ENCODE measurements around the gene ATRIP. TPM values are rescaled to one million over a fixed set of nuclear protein-coding genes. Genes with fewer than 3 reads are reported as not detected.

Gene ATRIP
- total and polyA plus RNA-seq, 5 donors, result 3.5 to 5.2 (median 4.1) TPM

GRCh38 chr3:48505968-48506504 lies 59.5 kb downstream of the ATRIP start:
- intact Hi-C loops (cut with DNase I), result no loop called here
- Histone ChIP-seq H3K27me3 (ENCODE audit: control insufficient read depth, insufficient read depth) (no peaks in the 10 kb centered on the region), H3K4me3 (ENCODE audit: low read length) (no peak overlapping the region), H3K27ac (ENCODE audit: low read length) (no peak overlapping the region), H3K9me3 (ENCODE audit: control insufficient read depth, low read length) (no peaks in the 10 kb centered on the region), H3K4me1 (ENCODE audit: control insufficient read depth, insufficient read depth, low read length) (peaks cover 6% of the 10 kb centered on the region)
- WGBS, result 98% methylated on average over 6 of the region's 6 CpGs
- DNase-seq (no peak), ATAC-seq (no peak)

- Histone ChIP-seq H3K27ac (ENCODE audit: low read length) (no peak overlapping the region), H3K4me3 (ENCODE audit: low read length) (no peak overlapping the region)
- ATAC-seq, result no peak
These were observed 60.9 kb downstream of the ATRIP start for GRCh38 chr3:48507256-48508061.

DNA sequence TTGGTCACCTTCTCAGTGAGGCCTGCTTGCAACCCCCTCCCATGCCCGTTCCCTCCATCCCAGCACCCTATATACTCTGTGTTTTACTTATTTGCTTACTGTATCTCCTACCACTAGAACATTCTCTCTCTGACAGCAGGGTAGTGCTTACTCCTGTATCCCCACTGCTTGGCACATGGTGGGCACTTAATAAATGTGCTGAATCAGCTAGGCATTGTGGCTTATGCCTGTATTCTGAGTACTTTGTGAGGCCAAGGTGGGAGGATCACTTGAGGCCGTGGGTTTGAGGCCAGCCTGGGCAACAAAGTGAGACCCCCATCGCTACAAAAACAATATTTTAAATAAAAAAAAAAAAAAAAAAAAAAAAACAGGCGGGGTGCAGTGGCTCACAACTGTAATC lies 65.0 kb downstream of the ATRIP start:
- Histone ChIP-seq H3K4me1 (ENCODE audit: control insufficient read depth, insufficient read depth, low read length) (no peaks in the 10 kb centered on the region), H3K27me3 (ENCODE audit: control insufficient read depth, insufficient read depth) (no peaks in the 10 kb centered on the region), H3K9me3 (ENCODE audit: control insufficient read depth, low read length) (no peaks in the 10 kb centered on the region), H3K27ac (ENCODE audit: low read length) (no peak overlapping the region), H3K4me3 (ENCODE audit: low read length) (no peak overlapping the region)
- ATAC-seq, result no peak
- 91% methylated on average over 4 of the region's 4 CpGs for WGBS
- DNase-seq, result no peak
- intact Hi-C loops (cut with DNase I), result no loop called here

More at GRCh38 chr3:48507256-48508061, 60.9 kb downstream of the ATRIP start:
- 48% methylated on average over 10 of the region's 10 CpGs for WGBS
- Histone ChIP-seq H3K4me1 (ENCODE audit: control insufficient read depth, insufficient read depth, low read length) (peaks cover 6% of the 10 kb centered on the region), H3K9me3 (ENCODE audit: control insufficient read depth, low read length) (no peaks in the 10 kb centered on the region), H3K27me3 (ENCODE audit: control insufficient read depth, insufficient read depth) (no peaks in the 10 kb centered on the region)
- intact Hi-C loops (cut with DNase I), result no loop called here
- peak; percentile 34 to 74 (median 65) for DNase-seq

GRCh38 chr3:48514431-48515227 lies 68.1 kb downstream of the ATRIP start:
- H3K4me3 ChIP-seq (ENCODE audit: low read length), result no peak overlapping the region
- no peak overlapping the region for H3K27ac ChIP-seq (ENCODE audit: low read length)
- H3K27me3 ChIP-seq (ENCODE audit: control insufficient read depth, insufficient read depth), result no peaks in the 10 kb centered on the region
- no peak for DNase-seq
- no peaks in the 10 kb centered on the region for H3K9me3 ChIP-seq (ENCODE audit: control insufficient read depth, low read length)
- 87% methylated on average over 8 of the region's 8 CpGs for WGBS
- no peak for ATAC-seq
- intact Hi-C loops (cut with DNase I), result no loop called here
- H3K4me1 ChIP-seq (ENCODE audit: control insufficient read depth, insufficient read depth, low read length), result no peaks in the 10 kb centered on the region

Other genes starting within 250 kb of the ATRIP start
- gene CAMP, start 223.2 kb upstream of the ATRIP start, total RNA-seq, result 1 to 10 TPM in 1 of 4 donors, under 1 TPM in 3; 0.50 to 2.1 (median 0.73) TPM
- 1.8 TPM for gene CAMP, start 223.2 kb upstream of the ATRIP start, polyA plus RNA-seq
- gene ZNF589, start 205.6 kb upstream of the ATRIP start, total RNA-seq, result 10 to 100 TPM; 11.4 to 18.5 (median 15.0) TPM
- gene ZNF589, start 205.6 kb upstream of the ATRIP start, polyA plus RNA-seq, result 5.6 TPM
- 10 to 100 TPM; 17.0 to 20.3 (median 19.1) TPM for gene NME6, start 145.4 kb upstream of the ATRIP start, total RNA-seq
- 11.6 TPM for gene NME6, start 145.4 kb upstream of the ATRIP start, polyA plus RNA-seq
- not detected for gene SPINK8, start 113.1 kb upstream of the ATRIP start, total RNA-seq
- gene SPINK8, start 113.1 kb upstream of the ATRIP start, polyA plus RNA-seq, result not detected
- not detected for gene FBXW12, start 74.5 kb upstream of the ATRIP start, total RNA-seq
- not detected for gene FBXW12, start 74.5 kb upstream of the ATRIP start, polyA plus RNA-seq
- gene PLXNB1, start 16.7 kb upstream of the ATRIP start, total RNA-seq, result 10 to 100 TPM; 49.4 to 84.5 (median 55.0) TPM
- gene PLXNB1, start 16.7 kb upstream of the ATRIP start, polyA plus RNA-seq, result 52.7 TPM
- gene CCDC51, start 6.6 kb upstream of the ATRIP start, total RNA-seq, result 10 to 100 TPM in 3 of 4 donors, 1 to 10 TPM in 1; 8.7 to 11.5 (median 11.1) TPM
- gene CCDC51, start 6.6 kb upstream of the ATRIP start, polyA plus RNA-seq, result 11.2 TPM
- gene TMA7, start 6.5 kb upstream of the ATRIP start, total RNA-seq, result 100 to 1,000 TPM; 187 to 270 (median 216) TPM
- 526 TPM for gene TMA7, start 6.5 kb upstream of the ATRIP start, polyA plus RNA-seq
- 10 to 100 TPM; 72.9 to 93.1 (median 76.2) TPM for gene SHISA5, start 57.4 kb downstream of the ATRIP start, total RNA-seq
- gene SHISA5, start 57.4 kb downstream of the ATRIP start, polyA plus RNA-seq, result 57.0 TPM
- gene PFKFB4, start 110.1 kb downstream of the ATRIP start, total RNA-seq, result 1 to 10 TPM; 1.9 to 2.7 (median 2.1) TPM
- 0.75 TPM for gene PFKFB4, start 110.1 kb downstream of the ATRIP start, polyA plus RNA-seq
- not detected for gene UCN2, start 117.0 kb downstream of the ATRIP start, total RNA-seq
- 0.16 TPM for gene UCN2, start 117.0 kb downstream of the ATRIP start, polyA plus RNA-seq
- gene COL7A1, start 148.6 kb downstream of the ATRIP start, total RNA-seq, result 10 to 100 TPM in 2 of 4 donors, 1 to 10 TPM in 2; 4.8 to 20.4 (median 10.6) TPM
- gene COL7A1, start 148.6 kb downstream of the ATRIP start, polyA plus RNA-seq, result 8.7 TPM
- gene UQCRC1, start 162.9 kb downstream of the ATRIP start, total RNA-seq, result 100 to 1,000 TPM; 622 to 677 (median 648) TPM
- gene UQCRC1, start 162.9 kb downstream of the ATRIP start, polyA plus RNA-seq, result 865 TPM
- gene TMEM89, start 175.0 kb downstream of the ATRIP start, total RNA-seq, result not detected
- gene TMEM89, start 175.0 kb downstream of the ATRIP start, polyA plus RNA-seq, result not detected
- 10 to 100 TPM in 3 of 4 donors, 1 to 10 TPM in 1; 8.6 to 15.4 (median 14.5) TPM for gene SLC26A6, start 188.7 kb downstream of the ATRIP start, total RNA-seq
- gene SLC26A6, start 188.7 kb downstream of the ATRIP start, polyA plus RNA-seq, result 12.0 TPM
- under 1 TPM; 0.20 to 0.33 (median 0.27) TPM for gene CELSR3, start 216.1 kb downstream of the ATRIP start, total RNA-seq
- 0.27 TPM for gene CELSR3, start 216.1 kb downstream of the ATRIP start, polyA plus RNA-seq
- 10 to 100 TPM; 31.1 to 49.8 (median 42.1) TPM for gene NCKIPSD, start 239.2 kb downstream of the ATRIP start, total RNA-seq
- gene NCKIPSD, start 239.2 kb downstream of the ATRIP start, polyA plus RNA-seq, result 32.5 TPM